ENCODE data around the gene BATF2.

Gene BATF2

DNA sequence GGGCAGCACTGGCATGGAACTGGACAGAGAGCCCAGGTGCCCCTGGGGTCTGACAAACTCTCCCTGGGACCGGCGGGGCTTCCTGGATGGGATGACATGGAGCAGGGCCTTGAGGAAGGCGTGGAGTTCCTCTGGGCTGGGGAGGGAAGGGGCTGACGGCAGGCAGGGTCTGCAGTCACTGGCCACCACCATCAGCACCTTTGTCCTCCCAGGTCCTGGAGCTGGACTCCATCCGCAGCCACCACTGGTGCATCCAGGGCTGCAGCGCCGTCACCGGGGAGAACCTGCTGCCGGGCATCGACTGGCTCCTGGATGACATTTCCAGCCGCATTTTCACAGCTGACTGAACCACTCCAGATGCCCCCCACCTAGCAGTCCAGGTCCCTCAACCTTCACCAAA is 24.7 kb upstream of the BATF2 start:
- no peak for DNase-seq (ENCODE audit: low read depth)
- no peak overlapping the region for H3K4me3 ChIP-seq (ENCODE audit: low read depth, low read length)
- TF ChIP-seq, protein P1, sequence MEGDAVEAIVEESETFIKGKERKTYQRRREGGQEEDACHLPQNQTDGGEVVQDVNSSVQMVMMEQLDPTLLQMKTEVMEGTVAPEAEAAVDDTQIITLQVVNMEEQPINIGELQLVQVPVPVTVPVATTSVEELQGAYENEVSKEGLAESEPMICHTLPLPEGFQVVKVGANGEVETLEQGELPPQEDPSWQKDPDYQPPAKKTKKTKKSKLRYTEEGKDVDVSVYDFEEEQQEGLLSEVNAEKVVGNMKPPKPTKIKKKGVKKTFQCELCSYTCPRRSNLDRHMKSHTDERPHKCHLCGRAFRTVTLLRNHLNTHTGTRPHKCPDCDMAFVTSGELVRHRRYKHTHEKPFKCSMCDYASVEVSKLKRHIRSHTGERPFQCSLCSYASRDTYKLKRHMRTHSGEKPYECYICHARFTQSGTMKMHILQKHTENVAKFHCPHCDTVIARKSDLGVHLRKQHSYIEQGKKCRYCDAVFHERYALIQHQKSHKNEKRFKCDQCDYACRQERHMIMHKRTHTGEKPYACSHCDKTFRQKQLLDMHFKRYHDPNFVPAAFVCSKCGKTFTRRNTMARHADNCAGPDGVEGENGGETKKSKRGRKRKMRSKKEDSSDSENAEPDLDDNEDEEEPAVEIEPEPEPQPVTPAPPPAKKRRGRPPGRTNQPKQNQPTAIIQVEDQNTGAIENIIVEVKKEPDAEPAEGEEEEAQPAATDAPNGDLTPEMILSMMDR (conservative IDR thresholded peaks at IDR 0.05; ENCODE audit: low read depth, low read length), result no peak

DNA sequence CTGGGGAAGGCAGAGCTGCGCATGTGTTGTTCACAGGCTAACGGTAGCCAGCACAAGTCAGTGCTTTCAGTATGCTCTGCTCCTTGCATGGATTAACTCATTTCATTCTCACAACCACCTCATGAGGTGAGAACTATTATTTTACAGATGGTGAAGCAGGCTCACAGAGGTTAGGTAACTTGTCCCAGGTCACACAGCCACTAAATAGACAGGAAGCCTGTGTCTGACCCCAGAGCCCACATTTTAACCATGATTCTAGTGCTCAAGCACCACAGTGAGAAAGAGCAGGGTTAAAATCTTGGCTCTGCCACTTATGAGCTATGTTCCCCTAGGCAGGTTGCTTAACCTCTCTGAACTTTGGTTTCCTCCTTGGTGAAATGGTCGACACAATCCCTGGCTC is 24.2 kb upstream of the BATF2 start:
- no peak for DNase-seq (ENCODE audit: low read depth)
- no peak overlapping the region for H3K4me3 ChIP-seq (ENCODE audit: low read depth, low read length)
- TF ChIP-seq, protein P1 (conservative IDR thresholded peaks at IDR 0.05; ENCODE audit: low read depth, low read length), result no peak

DNA sequence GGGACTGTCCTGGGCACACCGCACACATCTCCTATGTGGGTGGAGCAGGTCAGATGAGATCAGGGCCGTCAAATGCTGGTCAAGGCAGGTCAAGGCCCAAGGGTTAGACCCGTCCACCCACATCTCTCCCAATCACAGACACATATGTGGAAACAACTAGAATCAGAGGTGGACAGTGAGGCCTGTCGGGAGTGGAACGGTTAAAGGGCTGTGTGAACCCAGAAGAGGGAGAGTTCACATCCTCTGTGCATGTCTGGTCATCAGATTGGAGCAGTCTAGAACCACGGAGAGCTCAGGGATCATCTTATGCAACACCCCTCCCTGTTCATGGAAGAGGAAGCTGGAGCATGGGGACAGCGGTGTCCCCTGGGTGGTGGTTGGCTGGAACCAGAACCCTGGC is 23.1 kb upstream of the BATF2 start:
- no peak overlapping the region for H3K4me3 ChIP-seq (ENCODE audit: low read depth, low read length)
- TF ChIP-seq, protein P1 (conservative IDR thresholded peaks at IDR 0.05; ENCODE audit: low read depth, low read length), result no peak
- no peak for DNase-seq (ENCODE audit: low read depth)

DNA sequence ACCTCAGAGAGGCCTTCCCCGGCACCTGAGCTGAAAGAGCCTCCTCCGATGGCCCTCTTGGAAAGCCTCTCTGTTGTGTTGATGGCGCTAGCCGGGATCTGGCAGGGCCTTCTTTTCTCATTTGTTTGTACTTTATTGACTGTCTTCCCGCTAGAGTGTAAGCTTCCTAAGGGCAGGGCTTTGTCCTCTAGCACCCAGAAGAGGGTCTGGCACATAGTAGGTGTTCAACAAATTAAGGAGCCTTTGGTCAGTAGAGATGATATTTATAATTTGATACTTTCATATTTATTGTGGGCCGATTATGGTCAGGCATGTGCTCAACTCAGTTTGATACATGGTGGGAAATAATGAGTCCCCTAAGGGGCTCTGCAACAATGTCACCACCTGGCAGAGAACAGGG is 21.2 kb upstream of the BATF2 start:
- no peak for DNase-seq (ENCODE audit: low read depth)
- TF ChIP-seq, protein P1 (conservative IDR thresholded peaks at IDR 0.05; ENCODE audit: low read depth, low read length), result no peak
- H3K4me3 ChIP-seq (ENCODE audit: low read depth, low read length), result no peak overlapping the region

DNA sequence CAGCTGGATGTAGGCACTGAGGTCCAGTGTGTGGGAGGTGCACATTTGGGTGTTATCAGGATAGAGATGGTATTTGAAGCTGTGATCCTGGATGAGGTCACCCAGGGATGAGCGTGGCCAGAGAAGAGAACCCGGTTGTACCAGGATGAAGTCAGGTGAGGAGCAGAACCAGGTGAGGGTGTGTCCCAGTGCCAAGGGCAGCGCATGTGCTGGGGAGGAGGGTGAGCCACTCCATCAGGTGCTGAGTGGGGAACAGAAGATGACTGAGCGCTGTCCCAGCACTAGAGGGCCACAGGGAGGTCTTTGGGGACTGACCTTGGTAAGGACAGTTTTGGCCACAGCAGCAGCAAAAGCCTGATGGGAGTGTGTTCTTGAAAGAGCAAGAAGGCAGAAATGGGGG is 19.9 kb upstream of the BATF2 start:
- no peak for DNase-seq (ENCODE audit: low read depth)
- H3K4me3 ChIP-seq (ENCODE audit: low read depth, low read length), result no peak overlapping the region
- TF ChIP-seq, protein P1 (conservative IDR thresholded peaks at IDR 0.05; ENCODE audit: low read depth, low read length), result no peak

DNA sequence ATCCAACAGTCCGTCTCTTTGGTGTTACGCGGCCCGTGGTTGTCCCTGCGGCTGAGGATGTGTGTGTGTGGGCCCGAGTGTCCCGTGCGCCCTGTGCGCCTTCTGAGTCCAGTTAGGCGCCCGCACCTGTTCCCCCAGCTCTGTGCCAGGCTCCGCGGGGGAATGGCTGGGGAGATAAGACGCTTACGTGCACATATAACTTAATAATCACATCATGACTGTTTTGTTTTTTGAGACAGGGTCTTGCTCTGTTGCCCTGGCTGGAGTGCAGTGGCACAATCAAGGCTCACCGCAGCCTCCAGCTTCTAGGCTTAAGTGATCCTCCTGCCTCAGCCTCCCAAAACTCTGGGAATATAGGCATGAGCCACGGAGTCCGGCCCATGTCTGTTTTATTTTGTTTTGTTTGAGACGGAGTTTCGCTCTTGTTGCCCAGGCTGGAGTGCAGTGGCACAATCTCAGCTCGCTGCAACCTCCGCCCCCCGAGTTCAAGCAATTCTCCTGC is 18.0 kb upstream of the BATF2 start:
- DNase-seq (ENCODE audit: low read depth), result no peak
- TF ChIP-seq, protein P1 (conservative IDR thresholded peaks at IDR 0.05; ENCODE audit: low read depth, low read length), result no peak
- H3K4me3 ChIP-seq (ENCODE audit: low read depth, low read length), result peak overlapping the region; percentile 84

DNA sequence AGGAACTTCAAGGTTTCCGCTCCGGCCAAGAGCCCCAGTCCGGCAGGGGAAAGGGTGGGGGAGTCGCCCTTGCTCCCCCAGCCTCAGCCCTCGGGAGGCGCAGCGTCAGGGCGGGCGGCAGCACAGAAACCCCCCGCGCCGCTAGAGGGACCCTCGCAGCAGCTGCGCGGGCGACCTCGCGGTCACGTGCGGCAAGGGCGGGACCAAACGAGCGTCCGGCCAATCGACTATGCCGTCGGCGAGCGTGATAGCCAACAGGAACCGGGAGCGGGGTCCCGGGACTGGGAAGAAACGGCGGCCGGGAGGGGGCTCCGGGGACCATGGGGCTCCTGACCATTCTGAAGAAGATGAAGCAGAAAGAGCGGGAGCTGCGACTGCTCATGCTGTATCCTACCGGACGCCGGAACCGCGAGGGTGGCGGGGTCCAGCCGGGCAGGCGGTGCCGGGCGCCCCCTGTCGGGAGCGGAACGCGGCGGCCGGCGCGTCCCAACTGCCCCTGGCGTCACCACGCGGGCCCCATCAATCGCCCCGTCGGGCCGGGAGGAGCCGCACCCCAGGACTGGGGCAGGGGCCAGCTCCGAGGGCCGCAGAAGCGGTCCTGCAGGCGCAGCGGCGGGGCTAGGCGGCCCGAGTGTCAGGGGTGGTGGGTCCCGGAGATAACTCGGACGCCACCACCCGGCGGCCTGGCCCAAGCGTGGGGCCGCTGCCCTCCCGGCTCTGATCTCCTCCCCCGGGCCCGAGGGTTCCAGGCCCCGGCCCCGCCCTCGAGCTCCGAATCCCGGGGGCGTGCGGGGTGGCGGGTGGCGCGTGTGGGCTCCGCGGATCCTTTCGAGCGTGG is 17.3 kb upstream of the BATF2 start, which contains the start of gene ARL2:
Gene ARL2, plus strand, starts transcription at position 273 of the 838 bp plus-strand sequence. Its CDS starts 48 bp downstream, at position 321.
- DNase-seq (ENCODE audit: low read depth), result peak; percentile 90
- TF ChIP-seq, protein P1 (conservative IDR thresholded peaks at IDR 0.05; ENCODE audit: low read depth, low read length), result peak; percentile 49
- H3K4me3 ChIP-seq (ENCODE audit: low read depth, low read length), result peak within 1 kb of the TSS; percentile 84

Data from choroid plexus epithelial cell (primary cell).